Measurements from ENCODE around the gene ANKRD62.
"Not testable (repeated sequence)": the region's sequence is repeated elsewhere in the genome, so short reads cannot be mapped to it uniquely, and the experiment has no call there.

ANKRD62 gene

GRCh38 chr18:12101266-12101665 is 7.6 kb downstream of the ANKRD62 start:
- DNase-seq: no peak

GRCh38 chr18:12102136-12102842 is 8.6 kb downstream of the ANKRD62 start:
- DNase-seq: no peak

GRCh38 chr18:12106471-12106870 is 12.8 kb downstream of the ANKRD62 start:
- DNase-seq: no peak

- no peak for DNase-seq
Measured at GRCh38 chr18:12109836-12110235, 16.2 kb downstream of the ANKRD62 start.

- DNase-seq: no peak
Measured at GRCh38 chr18:12113999-12114646, 20.5 kb downstream of the ANKRD62 start.

- no peak for DNase-seq
Measured at GRCh38 chr18:12119358-12119757, 25.7 kb downstream of the ANKRD62 start.

GRCh38 chr18:12121175-12122042 is 27.8 kb downstream of the ANKRD62 start:
- DNase-seq: no peak

GRCh38 chr18:12122043-12122389 is 28.4 kb downstream of the ANKRD62 start:
- not testable (repeated sequence) for DNase-seq

- DNase-seq: not testable (repeated sequence)
Measured at GRCh38 chr18:12127647-12128046, 34.0 kb downstream of the ANKRD62 start.

- not testable (repeated sequence) for DNase-seq
Measured at GRCh38 chr18:12138831-12139230, 45.2 kb downstream of the ANKRD62 start.

- DNase-seq: not testable (repeated sequence)
Measured at GRCh38 chr18:12140866-12141265, 47.2 kb downstream of the ANKRD62 start.

- DNase-seq: not testable (repeated sequence)
Measured at GRCh38 chr18:12141778-12142177, 48.1 kb downstream of the ANKRD62 start.

GRCh38 chr18:12149431-12149830 is 55.8 kb downstream of the ANKRD62 start:
- DNase-seq: not testable (repeated sequence)

- no peak for DNase-seq
Measured at GRCh38 chr18:12154361-12154760, 60.7 kb downstream of the ANKRD62 start.

- DNase-seq: no peak
Measured at GRCh38 chr18:12155996-12156395, 62.4 kb downstream of the ANKRD62 start.

GRCh38 chr18:12159446-12159845 is 65.8 kb downstream of the ANKRD62 start:
- no peak for DNase-seq

- no peak for DNase-seq
Measured at GRCh38 chr18:12162786-12163185, 69.1 kb downstream of the ANKRD62 start.

GRCh38 chr18:12165038-12165768 is 71.6 kb downstream of the ANKRD62 start:
- no peak for DNase-seq
